Neural progenitor cell (in vitro differentiated cells): ENCODE measurements around the gene GAB3.
"Not testable (repeated sequence)": the region's sequence is repeated elsewhere in the genome, so short reads cannot be mapped to it uniquely, and the experiment has no call there.

Experiments
- CTCF ChIP-seq: fragments of 200-600 bp; sonication (generic); IDR thresholded peaks from 2 replicates; pipeline ENCODE4 v1.5.1; 2017; ENCODE audit warnings: antibody characterized with exemption, mild to moderate bottlenecking
- EZH2 ChIP-seq: fragments of 200-600 bp; sonication (generic); IDR thresholded peaks from 2 replicates; pipeline ENCODE4 v1.6.1; 2017; ENCODE audit warnings: antibody characterized with exemption, mild to moderate bottlenecking, moderate library complexity

DNA sequence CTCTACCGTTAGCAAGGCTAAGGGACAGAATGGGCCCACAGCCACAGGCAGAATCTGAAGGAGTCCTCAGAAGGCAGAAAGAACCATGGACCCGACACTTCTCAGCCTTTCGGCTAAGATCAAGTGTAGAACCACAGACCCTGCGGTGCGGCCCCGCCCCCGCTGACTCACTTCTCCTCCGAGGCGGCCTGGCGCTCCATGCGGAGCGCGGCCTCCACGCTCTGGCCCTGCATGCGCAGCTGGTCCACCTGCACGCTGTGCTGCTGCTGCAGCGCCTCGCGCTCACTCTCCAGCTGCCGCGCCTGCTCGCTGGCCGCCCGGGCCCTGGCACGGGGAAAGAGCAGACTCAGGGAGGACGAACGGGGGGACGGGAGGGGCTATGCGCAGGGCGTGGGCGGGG is 107.2 kb downstream of the GAB3 start:
- TF ChIP-seq CTCF, EZH2: not testable (repeated sequence)
